GM21619 (cell line): ENCODE data around the gene PRKG1.
"Not testable (repeated sequence)": the region's sequence is repeated elsewhere in the genome, so short reads cannot be mapped to it uniquely, and the experiment has no call there.

Experiments
- ATAC-seq: cut with Tn5 transposase; IDR thresholded peaks from one replicate; pipeline ENCODE4 v1.9.1; 2021; ENCODE audit not compliant: unreplicated experiment

PRKG1 gene

GRCh38 chr10:51567271-51567670, 493.0 kb downstream of the PRKG1 start:
- no peak for ATAC-seq

GRCh38 chr10:51569467-51569866, 495.2 kb downstream of the PRKG1 start:
- ATAC-seq, result no peak

GRCh38 chr10:51574248-51575048, 500.2 kb downstream of the PRKG1 start:
- ATAC-seq, result no peak

GRCh38 chr10:51581196-51581595, 506.9 kb downstream of the PRKG1 start:
- ATAC-seq, result not testable (repeated sequence)

- ATAC-seq, result no peak
Measured at GRCh38 chr10:51583976-51584375, 509.7 kb downstream of the PRKG1 start.

GRCh38 chr10:51585742-51586141, 511.5 kb downstream of the PRKG1 start:
- ATAC-seq, result no peak

GRCh38 chr10:51588984-51589383, 514.7 kb downstream of the PRKG1 start:
- ATAC-seq, result no peak

- no peak for ATAC-seq
Measured at GRCh38 chr10:51590818-51591217, 516.5 kb downstream of the PRKG1 start.

- ATAC-seq, result no peak
Measured at GRCh38 chr10:51596695-51597094, 522.4 kb downstream of the PRKG1 start.

- no peak for ATAC-seq
Measured at GRCh38 chr10:51599647-51600046, 525.4 kb downstream of the PRKG1 start.

- no peak for ATAC-seq
Measured at GRCh38 chr10:51602326-51602725, 528.0 kb downstream of the PRKG1 start.

GRCh38 chr10:51604579-51604978, 530.3 kb downstream of the PRKG1 start:
- ATAC-seq, result no peak

- no peak for ATAC-seq
Measured at GRCh38 chr10:51606825-51607462, 532.7 kb downstream of the PRKG1 start.

GRCh38 chr10:51607463-51607835, 533.2 kb downstream of the PRKG1 start:
- no peak for ATAC-seq

GRCh38 chr10:51608211-51608610, 533.9 kb downstream of the PRKG1 start:
- no peak for ATAC-seq

GRCh38 chr10:51615764-51616298, 541.5 kb downstream of the PRKG1 start:
- no peak for ATAC-seq

- ATAC-seq, result peak; percentile 32
Measured at GRCh38 chr10:51617576-51618235, 543.4 kb downstream of the PRKG1 start.

- ATAC-seq, result peak; percentile 43
Measured at GRCh38 chr10:51619365-51619764, 545.1 kb downstream of the PRKG1 start.

GRCh38 chr10:51620131-51620530, 545.8 kb downstream of the PRKG1 start:
- ATAC-seq, result peak; percentile 65

GRCh38 chr10:51624013-51624412, 549.7 kb downstream of the PRKG1 start:
- no peak for ATAC-seq

GRCh38 chr10:51629934-51630639, 555.8 kb downstream of the PRKG1 start:
- no peak for ATAC-seq
